ENCODE measurements around the gene OR2M4.
A peak's percentile ranks its signal among the peaks of the same experiment; 100 is the strongest.
"Not testable (repeated sequence)": the region's sequence is repeated elsewhere in the genome, so short reads cannot be mapped to it uniquely, and the experiment has no call there.

OR2M4 gene

DNA sequence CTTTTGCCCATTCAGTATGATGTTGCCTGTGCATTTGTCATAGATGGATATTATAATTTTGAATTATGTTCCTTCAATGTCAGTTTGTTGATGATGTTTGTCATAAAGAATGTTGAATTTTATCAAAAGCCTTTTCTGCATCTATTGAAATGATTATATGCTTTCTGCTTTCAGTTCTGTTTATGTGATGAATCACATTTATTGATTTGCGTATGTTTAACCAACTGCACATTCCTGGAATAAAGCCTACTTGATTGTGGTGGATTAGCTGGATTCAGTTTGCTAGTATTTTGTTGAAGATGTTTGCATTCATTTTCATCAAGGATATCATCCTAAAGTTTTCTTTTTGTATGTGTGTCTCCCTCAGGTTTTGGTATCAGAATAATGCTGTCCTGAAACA, 5.7 kb upstream of the OR2M4 start:
- no peak for TF ChIP-seq CTCF (IDR thresholded peaks at IDR 0.05; ENCODE audit: low read length, missing control alignments)
- no peak overlapping the region for H3K4me3 ChIP-seq (replicated peaks; ENCODE audit: low read depth, low read length)
- DNase-seq (ENCODE audit: low read depth), result no peak

GRCh38 chr1:248229360-248229908, 1.8 kb upstream of the OR2M4 start:
- no peak for DNase-seq (ENCODE audit: low read depth)
- no peak overlapping the region for H3K4me3 ChIP-seq (replicated peaks; ENCODE audit: low read depth, low read length)
- no peak for TF ChIP-seq CTCF (IDR thresholded peaks at IDR 0.05; ENCODE audit: low read length, missing control alignments)

DNA sequence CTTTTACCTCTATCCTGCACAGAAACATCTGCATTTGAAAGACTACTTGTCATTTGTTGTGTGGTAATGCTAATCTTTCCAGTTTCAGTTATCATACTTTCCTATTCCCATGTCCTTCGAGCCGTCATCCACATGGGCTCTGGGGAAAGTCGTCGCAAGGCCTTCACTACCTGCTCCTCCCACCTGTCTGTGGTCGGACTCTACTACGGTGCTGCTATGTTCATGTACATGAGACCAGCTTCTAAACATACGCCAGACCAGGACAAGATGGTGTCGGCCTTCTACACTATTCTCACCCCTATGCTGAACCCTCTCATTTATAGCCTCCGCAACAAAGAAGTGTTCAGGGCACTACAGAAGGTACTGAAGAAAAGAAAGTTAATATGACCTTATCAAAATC, 8.3 kb downstream of the OR2M4 start:
- H3K4me3 ChIP-seq (replicated peaks; ENCODE audit: low read depth, low read length), result no peak overlapping the region
- DNase-seq (ENCODE audit: low read depth), result no peak
- no peak for TF ChIP-seq CTCF (IDR thresholded peaks at IDR 0.05; ENCODE audit: low read length, missing control alignments)

GRCh38 chr1:248243204-248243603, 12.0 kb downstream of the OR2M4 start:
- TF ChIP-seq CTCF (IDR thresholded peaks at IDR 0.05; ENCODE audit: low read length, missing control alignments), result peak; percentile 61
- no peak overlapping the region for H3K4me3 ChIP-seq (replicated peaks; ENCODE audit: low read depth, low read length)
- peak; percentile 32 for DNase-seq (ENCODE audit: low read depth)

GRCh38 chr1:248259309-248259708, 28.1 kb downstream of the OR2M4 start:
- DNase-seq (ENCODE audit: low read depth); H3K4me3 ChIP-seq (replicated peaks; ENCODE audit: low read depth, low read length): not testable (repeated sequence)

DNA sequence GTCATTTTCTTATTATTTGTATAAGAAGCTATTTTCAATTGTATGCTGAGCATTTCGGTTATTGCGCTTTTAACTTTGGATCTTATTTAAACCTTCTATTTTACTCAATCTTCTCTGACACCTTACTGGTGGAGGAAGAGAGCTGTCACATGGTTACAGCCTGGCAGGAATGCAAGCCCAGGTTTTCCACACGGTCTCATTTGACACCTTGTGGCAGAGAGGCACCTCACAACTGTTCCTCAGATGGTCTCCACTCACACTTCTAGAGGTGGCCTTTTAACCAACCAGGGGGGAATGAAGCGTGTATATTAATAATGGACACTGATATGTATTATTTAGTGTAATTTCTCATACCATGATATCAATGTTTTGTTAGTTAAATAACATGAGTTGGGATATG, 37.0 kb downstream of the OR2M4 start:
- H3K4me3 ChIP-seq (replicated peaks; ENCODE audit: low read depth, low read length), result no peak overlapping the region
- TF ChIP-seq CTCF (IDR thresholded peaks at IDR 0.05; ENCODE audit: low read length, missing control alignments), result no peak
- no peak for DNase-seq (ENCODE audit: low read depth)

DNA sequence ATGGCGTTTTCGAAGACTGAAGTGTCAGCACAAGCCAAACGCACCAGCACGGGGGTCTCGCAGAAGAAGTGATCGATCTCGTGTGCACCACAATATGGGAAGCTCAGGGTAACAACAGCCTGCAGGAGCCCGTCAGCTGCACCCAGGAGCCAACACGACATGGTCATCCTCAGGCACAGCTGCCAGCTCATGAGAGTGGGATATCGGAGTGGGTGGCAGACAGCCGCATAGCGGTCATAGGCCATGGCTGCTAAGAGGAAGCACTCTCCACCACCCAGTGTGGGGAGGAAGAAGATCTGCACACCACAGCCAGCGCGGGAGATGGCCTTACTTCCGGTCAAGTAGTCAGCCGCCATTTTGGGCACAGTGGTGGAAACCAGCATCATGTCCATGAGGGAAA, 42.0 kb downstream of the OR2M4 start:
- H3K4me3 ChIP-seq (replicated peaks; ENCODE audit: low read depth, low read length); DNase-seq (ENCODE audit: low read depth): not testable (repeated sequence)

GRCh38 chr1:248277876-248278275, 46.7 kb downstream of the OR2M4 start, which contains the start of gene OR2T33:
Gene OR2T33 (minus strand): TSS chr1:248277976. CDS start chr1:248273814, 4,162 bp downstream.
- H3K4me3 ChIP-seq (replicated peaks; ENCODE audit: low read depth, low read length), result no peak within 1 kb of the TSS
- no peak for TF ChIP-seq CTCF (IDR thresholded peaks at IDR 0.05; ENCODE audit: low read length, missing control alignments)
- no peak for DNase-seq (ENCODE audit: low read depth)
